H9 (cell line): ENCODE results near the gene PRR23A. TPM values are rescaled to one million over a fixed set of nuclear protein-coding genes. Genes with fewer than 3 reads are reported as not detected.

ENCODE experiments used
- DNase-seq: peaks from one replicate; pipeline ENCODE4 v3.0.0-alpha.2; 2017
- H2AFZ ChIP-seq: one replicate; pipeline ENCODE4 v1.6.1; 2013; ENCODE audit warnings: mild to moderate bottlenecking, low read length, control low read depth, moderate library complexity
- H2AK5ac ChIP-seq: 2 replicates; pipeline ENCODE4 v1.6.1; 2013; ENCODE audit warnings: low read length, control low read depth, mixed read lengths; ENCODE audit not compliant: insufficient read length
- H2BK120ac ChIP-seq: one replicate; pipeline ENCODE4 v1.6.1; 2013; ENCODE audit warnings: low read depth, mild to moderate bottlenecking, low read length, control low read depth, inconsistent platforms; ENCODE audit not compliant: poor library complexity, severe bottlenecking
- H2BK12ac ChIP-seq: 2 replicates; pipeline ENCODE4 v1.6.1; 2013; ENCODE audit warnings: low read length, control low read depth, mixed read lengths, low read depth; ENCODE audit not compliant: insufficient read length
- H2BK15ac ChIP-seq: 2 replicates; pipeline ENCODE4 v1.6.1; 2013; ENCODE audit warnings: low read depth, low read length, control low read depth
- H2BK20ac ChIP-seq: one replicate; pipeline ENCODE4 v1.6.1; 2013; ENCODE audit warnings: low read depth, mild to moderate bottlenecking, low read length, control low read depth, inconsistent platforms; ENCODE audit not compliant: poor library complexity, severe bottlenecking
- H2BK5ac ChIP-seq: 2 replicates; pipeline ENCODE4 v1.6.1; 2013; ENCODE audit warnings: low read length, control low read depth, mixed read lengths; ENCODE audit not compliant: insufficient read length
- H3K14ac ChIP-seq: 2 replicates; pipeline ENCODE4 v1.6.1; 2013; ENCODE audit warnings: low read length, control low read depth; ENCODE audit not compliant: insufficient read depth
- H3K18ac ChIP-seq: 2 replicates; pipeline ENCODE4 v1.6.1; 2013; ENCODE audit warnings: low read depth, mild to moderate bottlenecking, mixed read lengths, low read length, control low read depth; ENCODE audit not compliant: insufficient read length
- H3K23ac ChIP-seq: 2 replicates; pipeline ENCODE4 v1.6.1; 2013; ENCODE audit warnings: low read length, control low read depth, mixed read lengths, low read depth; ENCODE audit not compliant: insufficient read length
- H3K23me2 ChIP-seq: 2 replicates; pipeline ENCODE4 v1.6.1; 2013; ENCODE audit warnings: low read depth, mild to moderate bottlenecking, mixed read lengths, low read length, control low read depth; ENCODE audit not compliant: insufficient read length, poor library complexity, severe bottlenecking
- H3K27ac ChIP-seq: 2 replicates; pipeline ENCODE4 v1.5.1; 2013; ENCODE audit warnings: low read length, control low read depth, mixed read lengths, low read depth; ENCODE audit not compliant: insufficient read length
- H3K27me3 ChIP-seq: 2 replicates; pipeline ENCODE4 v1.6.1; 2013; ENCODE audit warnings: low read length, control low read depth, inconsistent platforms; ENCODE audit not compliant: insufficient read depth
- H3K4ac ChIP-seq: 2 replicates; pipeline ENCODE4 v1.6.1; 2013; ENCODE audit warnings: low read depth, mild to moderate bottlenecking, control low read depth, inconsistent platforms, low read length, moderate library complexity
- H3K4me1 ChIP-seq: 2 replicates; pipeline ENCODE4 v1.6.1; 2013; ENCODE audit warnings: low read length, control low read depth, inconsistent platforms; ENCODE audit not compliant: insufficient read depth
- H3K4me2 ChIP-seq: 2 replicates; pipeline ENCODE4 v1.6.1; 2013; ENCODE audit warnings: low read length, control low read depth, mixed read lengths; ENCODE audit not compliant: insufficient read length, insufficient read depth
- H3K56ac ChIP-seq: 2 replicates; pipeline ENCODE4 v1.6.1; 2013; ENCODE audit warnings: low read depth, mild to moderate bottlenecking, mixed read lengths, low read length, control low read depth; ENCODE audit not compliant: insufficient read length
- H3K79me1 ChIP-seq: 2 replicates; pipeline ENCODE4 v1.6.1; 2013; ENCODE audit warnings: low read depth, mild to moderate bottlenecking, moderate library complexity, low read length, control low read depth, inconsistent platforms; ENCODE audit not compliant: insufficient read depth, poor library complexity, severe bottlenecking
- H3K79me2 ChIP-seq: 2 replicates; pipeline ENCODE4 v1.6.1; 2013; ENCODE audit warnings: low read length, control low read depth, inconsistent platforms; ENCODE audit not compliant: insufficient read depth
- H3K9ac ChIP-seq: 2 replicates; pipeline ENCODE4 v1.6.1; 2013; ENCODE audit warnings: low read length, control low read depth, mixed read lengths; ENCODE audit not compliant: insufficient read length; ENCODE audit errors: extremely low read depth
- H3K9me3 ChIP-seq: one replicate; pipeline ENCODE4 v1.6.1; 2013; ENCODE audit warnings: low read depth, low read length, inconsistent platforms; ENCODE audit not compliant: control insufficient read depth
- H3T11ph ChIP-seq: one replicate; pipeline ENCODE4 v1.6.1; 2013; ENCODE audit warnings: mild to moderate bottlenecking, low read length, control low read depth, inconsistent platforms
- H4K20me1 ChIP-seq: one replicate; pipeline ENCODE4 v1.6.1; 2013; ENCODE audit not compliant: control insufficient read depth, insufficient read length, insufficient read depth
- H4K5ac ChIP-seq: 2 replicates; pipeline ENCODE4 v1.6.1; 2013; ENCODE audit warnings: low read depth, mild to moderate bottlenecking, mixed read lengths, low read length, control low read depth; ENCODE audit not compliant: insufficient read length
- H4K8ac ChIP-seq: replicated peaks from 2 replicates; pipeline ENCODE4 v1.6.1; 2013; ENCODE audit warnings: low read length, control low read depth, mixed read lengths, low read depth; ENCODE audit not compliant: insufficient read length
- H4K91ac ChIP-seq: 2 replicates; pipeline ENCODE4 v1.6.1; 2013; ENCODE audit warnings: low read depth, mild to moderate bottlenecking, moderate library complexity, mixed read lengths, low read length, control low read depth; ENCODE audit not compliant: insufficient read length
- H3K27ac Mint-ChIP-seq, 3 experiments: 2 replicates in 2 of 3; 3 replicates in 1 of 3; pipeline ENCODE4 v1.8.0; 2020 to 2021; ENCODE audit warnings: mixed read lengths in 3 of 3, mild to moderate bottlenecking in 1 of 3, moderate library complexity in 1 of 3
- H3K27me3 Mint-ChIP-seq: 2 replicates; pipeline ENCODE4 v1.8.0; 2021; ENCODE audit warnings: low read depth, mild to moderate bottlenecking, moderate library complexity, mixed read lengths
- H3K36me3 Mint-ChIP-seq, 3 experiments: 2 replicates in 2 of 3; 3 replicates in 1 of 3; pipeline ENCODE4 v1.8.0; 2020 to 2021; ENCODE audit warnings: low read depth in 3 of 3, mixed read lengths in 3 of 3; ENCODE audit not compliant: insufficient read depth in 1 of 3
- H3K4me1 Mint-ChIP-seq, 2 experiments: 2 replicates each; pipeline ENCODE4 v1.8.0; 2020; ENCODE audit warnings: mixed read lengths in 2 of 2
- H3K4me3 Mint-ChIP-seq, 2 experiments: 2 replicates in 1 of 2; 3 replicates in 1 of 2; pipeline ENCODE4 v1.8.0; 2020 to 2021; ENCODE audit warnings: mild to moderate bottlenecking in 2 of 2, mixed read lengths in 2 of 2, moderate library complexity in 1 of 2
- H3K9me3 Mint-ChIP-seq, 2 experiments: 2 replicates in 1 of 2; 3 replicates in 1 of 2; pipeline ENCODE4 v1.8.0; 2020; ENCODE audit warnings: mild to moderate bottlenecking in 2 of 2, mixed read lengths in 2 of 2, moderate library complexity in 1 of 2
- WGBS: extraction: QIAGEN DNeasy Blood & Tissue Kit; methylation state at CpG from one replicate; pipeline ENCODE4 v1.1.7; 2013; ENCODE audit warnings: missing lambda C conversion rate, low lambda C conversion rate, mixed read lengths; ENCODE audit not compliant: insufficient read length; ENCODE audit errors: extremely low coverage; 5-methylcytosine and 5-hydroxymethylcytosine counted together
- total RNA-seq: library from RNA; stranded (reverse); gene quantifications from 2 replicates; pipeline ENCODE4 v1.2.1, GENCODE V29; 2021
- TF ChIP-seq, protein P1 (sequence below): fragments of 200-600 bp; sonication (generic); conservative IDR thresholded peaks from 3 replicates; pipeline ENCODE4 v1.8.0; 2021; ENCODE audit warnings: antibody characterized with exemption, mild to moderate bottlenecking

PRR23A gene
- total RNA-seq, 1 experiment from 2014 or later: not detected

DNA sequence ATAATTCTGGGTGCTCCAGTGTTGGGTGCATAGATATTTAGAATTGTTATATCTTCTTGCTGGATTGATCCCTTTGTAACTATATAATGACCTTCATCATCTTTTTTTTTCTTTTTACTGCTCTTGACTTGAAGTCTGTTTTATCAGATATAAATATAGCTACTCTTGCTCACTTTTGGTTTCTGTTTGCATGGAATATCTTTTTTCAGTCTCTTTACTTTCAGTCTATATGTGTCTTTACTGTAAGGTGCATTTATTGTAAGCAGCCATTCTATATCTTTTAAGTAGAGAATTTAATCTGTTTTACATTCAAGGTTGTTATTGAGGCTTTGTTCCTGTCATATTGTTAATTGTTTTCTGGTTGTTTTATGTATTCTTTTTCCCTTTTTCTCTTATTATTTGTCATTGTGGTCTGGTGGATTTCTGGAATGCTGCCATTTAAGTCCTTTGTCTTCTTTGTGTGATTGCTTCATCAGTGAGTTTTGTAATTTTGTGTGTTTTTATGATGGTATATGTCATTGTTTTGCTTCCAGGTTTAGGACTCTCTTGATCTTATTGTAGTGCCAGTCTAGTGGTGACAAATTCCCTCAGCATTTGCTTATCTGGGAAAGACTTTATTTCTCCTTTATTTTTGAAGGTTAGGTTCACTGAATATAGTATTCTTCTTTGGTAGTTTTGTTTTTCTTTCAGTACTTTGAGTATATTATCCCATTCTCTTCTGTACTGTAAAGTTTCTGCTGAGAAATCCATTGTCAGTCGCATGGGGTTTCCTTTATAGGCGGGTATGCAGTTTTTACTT lies 46.9 kb upstream of the PRR23A start:
- H3K9me3 Mint-ChIP-seq: peaks cover 12 to 22% of the 10 kb centered on the region in 2 experiments
- Histone ChIP-seq H2BK15ac (no peak overlapping the region), H3K4me1 (no peaks in the 10 kb centered on the region), H2BK5ac (no peak overlapping the region), H4K8ac (no peak overlapping the region), H2BK20ac (no peak overlapping the region), H2AK5ac (no peak overlapping the region), H3K9me3 (no peaks in the 10 kb centered on the region), H3K4me2 (no peak overlapping the region), H3K27ac (no peak overlapping the region), H3K27me3 (no peaks in the 10 kb centered on the region), H3K56ac (no peak overlapping the region), H4K5ac (no peak overlapping the region), H3K14ac (no peak overlapping the region), H3K9ac (no peak overlapping the region), H3T11ph (no peak overlapping the region), H3K79me1 (no peaks in the 10 kb centered on the region), H2BK12ac (no peak overlapping the region), H4K91ac (no peak overlapping the region), H3K4ac (no peak overlapping the region), H2AFZ (no peak overlapping the region), H3K18ac (no peak overlapping the region), H3K23me2 (no peaks in the 10 kb centered on the region), H4K20me1 (no peaks in the 10 kb centered on the region), H3K23ac (no peak overlapping the region), H2BK120ac (no peak overlapping the region), H3K79me2 (no peaks in the 10 kb centered on the region)
- H3K4me3 Mint-ChIP-seq: no peak overlapping the region
- H3K27ac Mint-ChIP-seq: no peak overlapping the region
- TF ChIP-seq, protein P1, sequence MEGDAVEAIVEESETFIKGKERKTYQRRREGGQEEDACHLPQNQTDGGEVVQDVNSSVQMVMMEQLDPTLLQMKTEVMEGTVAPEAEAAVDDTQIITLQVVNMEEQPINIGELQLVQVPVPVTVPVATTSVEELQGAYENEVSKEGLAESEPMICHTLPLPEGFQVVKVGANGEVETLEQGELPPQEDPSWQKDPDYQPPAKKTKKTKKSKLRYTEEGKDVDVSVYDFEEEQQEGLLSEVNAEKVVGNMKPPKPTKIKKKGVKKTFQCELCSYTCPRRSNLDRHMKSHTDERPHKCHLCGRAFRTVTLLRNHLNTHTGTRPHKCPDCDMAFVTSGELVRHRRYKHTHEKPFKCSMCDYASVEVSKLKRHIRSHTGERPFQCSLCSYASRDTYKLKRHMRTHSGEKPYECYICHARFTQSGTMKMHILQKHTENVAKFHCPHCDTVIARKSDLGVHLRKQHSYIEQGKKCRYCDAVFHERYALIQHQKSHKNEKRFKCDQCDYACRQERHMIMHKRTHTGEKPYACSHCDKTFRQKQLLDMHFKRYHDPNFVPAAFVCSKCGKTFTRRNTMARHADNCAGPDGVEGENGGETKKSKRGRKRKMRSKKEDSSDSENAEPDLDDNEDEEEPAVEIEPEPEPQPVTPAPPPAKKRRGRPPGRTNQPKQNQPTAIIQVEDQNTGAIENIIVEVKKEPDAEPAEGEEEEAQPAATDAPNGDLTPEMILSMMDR: no peak
- DNase-seq: no peak
- H3K4me1 Mint-ChIP-seq: no peaks in the 10 kb centered on the region
- H3K36me3 Mint-ChIP-seq: peaks cover 0 to 2% (median 0%) of the 10 kb centered on the region in 3 experiments; a peak in 1 of 7 replicates
- peaks cover 10% of the 10 kb centered on the region for H3K27me3 Mint-ChIP-seq
- no CpG with 5 or more reads among the region's 2 CpGs for WGBS
